ENCODE data around the gene TAF10. TPM values are rescaled to one million over a fixed set of nuclear protein-coding genes. Genes with fewer than 3 reads are reported as not detected.

TAF10 gene
- polyA plus RNA-seq, 1 of the 3 experiments (the other 2 are of a cell fraction): 213 TPM

GRCh38 chr11:6653656-6654055 is 41.6 kb upstream of the TAF10 start:
- Histone ChIP-seq H3K4me1 (ENCODE audit: control insufficient read depth in 1 of 2, insufficient read depth in 2 of 2, low read depth in 1 of 2, low read length in 1 of 2) (peaks cover 0 to 32% of the 10 kb centered on the region in 2 experiments; a peak in 1 of 4 replicates), H3K9ac (no peak overlapping the region), H3K9me3 (no peaks in the 10 kb centered on the region), H3K27me3 (ENCODE audit: insufficient read depth) (no peaks in the 10 kb centered on the region), H3K79me2 (ENCODE audit: insufficient read depth) (no peaks in the 10 kb centered on the region), H3K36me3 (replicated peaks in 1 of 2; ENCODE audit: control insufficient read depth in 1 of 2, insufficient read depth in 2 of 2, low read length in 1 of 2) (no peaks in the 10 kb centered on the region), H3K27ac (ENCODE audit: low read depth in 2 of 2, low read length in 1 of 2) (no peak overlapping the region), H3K9me2 (no peaks in the 10 kb centered on the region), H2AFZ (ENCODE audit: low read depth) (no peak overlapping the region), H4K20me1 (ENCODE audit: insufficient read depth) (no peaks in the 10 kb centered on the region), H3F3A (replicated peaks; ENCODE audit: insufficient read depth) (peaks cover 4% of the 10 kb centered on the region), H3K4me2 (no peak overlapping the region), H3K4me3 (ENCODE audit: low read depth in 2 of 2, low read length in 1 of 2) (no peak overlapping the region)
- CTCF ChIA-PET: interaction anchor here (1.5 to 1.9 kb wide), 2 partner anchors 30 to 41 kb away, joined by 4 to 5 read pairs; partner anchors contain the start of gene MRPL17
- TF ChIP-seq YY1 (IDR thresholded peaks at IDR 0.05; ENCODE audit: low read depth) (no peak), JUND (IDR thresholded peaks at IDR 0.05) (no peak), FOSL2 (IDR thresholded peaks at IDR 0.05; ENCODE audit: borderline replicate concordance, low read depth) (no peak), TAF1 (IDR thresholded peaks at IDR 0.05; ENCODE audit: borderline replicate concordance, low read depth, low read length) (no peak), RXRA (IDR thresholded peaks at IDR 0.05; ENCODE audit: borderline replicate concordance, low read depth) (no peak), CHD2 (IDR thresholded peaks at IDR 0.05; ENCODE audit: low read length, partially characterized antibody) (no peak)
- POLR2A ChIA-PET: no interaction called here
- 98% methylated on average over 2 of the region's 2 CpGs for WGBS (ENCODE audit: low lambda C conversion rate)
- DNase-seq: no peak

GRCh38 chr11:6653097-6653496 is 41.1 kb upstream of the TAF10 start:
- no peaks in the 10 kb centered on the region for H3K79me2 ChIP-seq (ENCODE audit: insufficient read depth)
- H2AFZ ChIP-seq (ENCODE audit: low read depth): no peak overlapping the region
- peaks cover 0 to 38% of the 10 kb centered on the region in 2 experiments; a peak in 1 of 4 replicates for H3K4me1 ChIP-seq (ENCODE audit: control insufficient read depth in 1 of 2, insufficient read depth in 2 of 2, low read depth in 1 of 2, low read length in 1 of 2)
- TF ChIP-seq RCOR1 (IDR thresholded peaks at IDR 0.05; ENCODE audit: low read length): no peak
- TF ChIP-seq RAD21 (IDR thresholded peaks at IDR 0.05; ENCODE audit: low read length): no peak
- no peak for TF ChIP-seq PBX3 (IDR thresholded peaks at IDR 0.05)
- no peak for TF ChIP-seq FOXM1 (IDR thresholded peaks at IDR 0.05; ENCODE audit: low read depth)
- TF ChIP-seq TEAD4 (IDR thresholded peaks at IDR 0.05; ENCODE audit: borderline replicate concordance, insufficient read depth): no peak
- TF ChIP-seq MAX (IDR thresholded peaks at IDR 0.05; ENCODE audit: low read depth): no peak
- no peak for TF ChIP-seq USF2 (IDR thresholded peaks at IDR 0.05; ENCODE audit: borderline replicate concordance, low read depth, low read length)
- TF ChIP-seq POLR2AphosphoS5 (IDR thresholded peaks at IDR 0.05; ENCODE audit: low read depth, low read length): no peak
- TF ChIP-seq EP300 (IDR thresholded peaks at IDR 0.05; ENCODE audit: borderline replicate concordance in 1 of 2, low read depth in 1 of 2, low read length in 1 of 2): no peak
- TF ChIP-seq ELF1 (IDR thresholded peaks at IDR 0.05): no peak
- TF ChIP-seq RXRA (IDR thresholded peaks at IDR 0.05; ENCODE audit: borderline replicate concordance, low read depth): no peak
- no peak for TF ChIP-seq NRF1 (IDR thresholded peaks at IDR 0.05; ENCODE audit: low read depth, low read length)
- TF ChIP-seq SMC3 (IDR thresholded peaks at IDR 0.05; ENCODE audit: low read depth, low read length): no peak
- no peak for TF ChIP-seq GATA2 (CRISPR knock-in tag; IDR thresholded peaks at IDR 0.05)
- no peak for TF ChIP-seq TAF1 (IDR thresholded peaks at IDR 0.05; ENCODE audit: borderline replicate concordance, low read depth, low read length)
- no peak for TF ChIP-seq REST (IDR thresholded peaks at IDR 0.05; ENCODE audit: low read depth, low read length)
- TF ChIP-seq FOSL2 (IDR thresholded peaks at IDR 0.05; ENCODE audit: borderline replicate concordance, low read depth): no peak
- TF ChIP-seq RFX5 (IDR thresholded peaks at IDR 0.05; ENCODE audit: low read length): no peak
- no peaks in the 10 kb centered on the region for H4K20me1 ChIP-seq (ENCODE audit: insufficient read depth)
- POLR2A ChIA-PET: no interaction called here
- H3K9ac ChIP-seq: no peak overlapping the region
- no peaks in the 10 kb centered on the region for H3K9me2 ChIP-seq
- H3K27me3 ChIP-seq (ENCODE audit: insufficient read depth): no peaks in the 10 kb centered on the region
- CTCF ChIA-PET: interaction anchor here (1.5 to 1.9 kb wide), 2 partner anchors 30 to 40 kb away, joined by 4 to 5 read pairs; partner anchors contain the start of gene MRPL17
- no peaks in the 10 kb centered on the region for H3K36me3 ChIP-seq (replicated peaks in 1 of 2; ENCODE audit: control insufficient read depth in 1 of 2, insufficient read depth in 2 of 2, low read length in 1 of 2)
- peaks cover 4% of the 10 kb centered on the region for H3F3A ChIP-seq (replicated peaks; ENCODE audit: insufficient read depth)
- H3K4me2 ChIP-seq: no peak overlapping the region
- DNase-seq: no peak
- H3K9me3 ChIP-seq: no peaks in the 10 kb centered on the region
- H3K4me3 ChIP-seq (ENCODE audit: low read depth in 2 of 2, low read length in 1 of 2): no peak overlapping the region
- WGBS (ENCODE audit: low lambda C conversion rate): 95% methylated on average over 1 of the region's 1 CpG
- H3K27ac ChIP-seq (ENCODE audit: low read depth in 2 of 2, low read length in 1 of 2): no peak overlapping the region; a peak in 1 of 4 replicates

Data from SK-N-SH (cell line).